ENCODE results near the gene SORL1-AS1.
A peak's percentile ranks its signal among the peaks of the same experiment; 100 is the strongest.

The SORL1-AS1 gene

DNA sequence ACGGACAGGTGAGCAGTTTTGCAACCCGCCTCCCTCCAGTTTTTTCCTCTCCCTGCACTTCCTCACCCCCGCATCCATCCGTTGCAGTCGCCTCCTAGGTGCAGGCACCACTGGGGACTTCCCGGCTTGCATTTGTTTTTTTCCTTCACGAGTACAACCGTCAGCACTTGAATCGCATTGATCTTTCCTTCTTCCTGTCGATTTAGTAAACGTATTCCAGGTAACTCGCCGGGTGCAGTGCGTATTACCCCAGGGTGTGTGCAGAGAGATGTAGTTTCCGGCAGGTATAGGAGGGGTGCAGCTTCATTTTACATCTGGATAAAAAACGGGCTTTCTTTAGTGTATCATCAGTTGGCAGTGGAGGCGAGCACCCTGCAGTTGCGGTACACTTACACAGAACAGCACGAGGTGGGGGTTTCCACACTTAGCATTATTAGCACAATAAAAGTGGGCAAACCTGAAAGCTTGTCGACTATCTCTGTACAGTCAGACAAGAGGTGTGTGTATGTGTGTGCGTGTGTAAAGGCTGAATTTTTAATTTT lies at the start of gene SORL1-AS1:
Gene SORL1-AS1, minus strand, starts transcription at position 359 of the 542 bp plus-strand sequence.
- H3K27me3 Mint-ChIP-seq = no peaks in the 10 kb centered on the region
- H3K4me1 Mint-ChIP-seq = peaks cover 76% of the 10 kb centered on the region
- H3K36me3 Mint-ChIP-seq (ENCODE audit: low read depth) = peaks cover 31% of the 10 kb centered on the region
- peak within 1 kb of the TSS; percentile 99 for H3K27ac Mint-ChIP-seq
- H3K4me3 Mint-ChIP-seq = peak within 1 kb of the TSS; percentile 93
- no peaks in the 10 kb centered on the region for H3K9me3 Mint-ChIP-seq
- intact Hi-C loops (cut with micrococcal nuclease) = loop anchor here (1.0 to 5.0 kb wide), 3 partner anchors 12 to 85 kb away; no protein-coding TSS in a partner anchor
- DNase-seq = peak; percentile 87

DNA sequence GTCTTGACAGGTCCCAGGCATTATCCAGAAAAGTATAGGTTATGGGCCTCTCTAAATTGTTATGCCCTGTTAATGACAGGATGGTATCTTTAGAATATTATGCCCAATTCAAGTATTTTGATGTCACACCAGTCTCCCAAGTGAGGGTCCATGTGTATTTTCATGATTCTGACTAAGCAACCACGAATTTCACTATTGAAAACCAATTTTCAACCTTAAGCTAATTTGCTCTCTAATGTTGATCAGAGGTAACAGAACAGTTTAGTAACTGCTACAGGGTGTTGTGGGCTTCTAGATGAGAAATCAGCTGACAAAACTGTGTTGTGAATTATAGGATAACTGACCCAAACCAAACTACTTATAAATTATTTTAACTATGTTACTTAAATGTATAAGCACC lies 48.0 kb upstream of the SORL1-AS1 start:
- Mint-ChIP-seq H3K4me1 (peaks cover 9% of the 10 kb centered on the region), H3K9me3 (peaks cover 10% of the 10 kb centered on the region), H3K36me3 (ENCODE audit: low read depth) (peaks cover 82% of the 10 kb centered on the region), H3K27me3 (no peaks in the 10 kb centered on the region), H3K4me3 (no peak overlapping the region), H3K27ac (no peak overlapping the region)
- no peak for DNase-seq
- intact Hi-C loops (cut with micrococcal nuclease) = no loop called here

- intact Hi-C loops (cut with micrococcal nuclease) = no loop called here
- Mint-ChIP-seq H3K36me3 (ENCODE audit: low read depth) (peaks cover 81% of the 10 kb centered on the region), H3K4me1 (peaks cover 14% of the 10 kb centered on the region), H3K27me3 (no peaks in the 10 kb centered on the region), H3K9me3 (peaks cover 7% of the 10 kb centered on the region), H3K4me3 (no peak overlapping the region), H3K27ac (no peak overlapping the region)
- DNase-seq = no peak
Measured at GRCh38 chr11:121500275-121500674, 47.5 kb upstream of the SORL1-AS1 start.

- H3K27me3 Mint-ChIP-seq = no peaks in the 10 kb centered on the region
- peaks cover 1% of the 10 kb centered on the region for H3K9me3 Mint-ChIP-seq
- peaks cover 73% of the 10 kb centered on the region for H3K36me3 Mint-ChIP-seq (ENCODE audit: low read depth)
- H3K4me1 Mint-ChIP-seq = peaks cover 20% of the 10 kb centered on the region
- no peak for DNase-seq
- no peak overlapping the region for H3K27ac Mint-ChIP-seq
- intact Hi-C loops (cut with micrococcal nuclease) = loop anchor here (5.0 kb wide), 1 partner anchor 33 kb away; no protein-coding TSS in a partner anchor
- H3K4me3 Mint-ChIP-seq = no peak overlapping the region
Measured at GRCh38 chr11:121499405-121499804, 46.6 kb upstream of the SORL1-AS1 start.

DNA sequence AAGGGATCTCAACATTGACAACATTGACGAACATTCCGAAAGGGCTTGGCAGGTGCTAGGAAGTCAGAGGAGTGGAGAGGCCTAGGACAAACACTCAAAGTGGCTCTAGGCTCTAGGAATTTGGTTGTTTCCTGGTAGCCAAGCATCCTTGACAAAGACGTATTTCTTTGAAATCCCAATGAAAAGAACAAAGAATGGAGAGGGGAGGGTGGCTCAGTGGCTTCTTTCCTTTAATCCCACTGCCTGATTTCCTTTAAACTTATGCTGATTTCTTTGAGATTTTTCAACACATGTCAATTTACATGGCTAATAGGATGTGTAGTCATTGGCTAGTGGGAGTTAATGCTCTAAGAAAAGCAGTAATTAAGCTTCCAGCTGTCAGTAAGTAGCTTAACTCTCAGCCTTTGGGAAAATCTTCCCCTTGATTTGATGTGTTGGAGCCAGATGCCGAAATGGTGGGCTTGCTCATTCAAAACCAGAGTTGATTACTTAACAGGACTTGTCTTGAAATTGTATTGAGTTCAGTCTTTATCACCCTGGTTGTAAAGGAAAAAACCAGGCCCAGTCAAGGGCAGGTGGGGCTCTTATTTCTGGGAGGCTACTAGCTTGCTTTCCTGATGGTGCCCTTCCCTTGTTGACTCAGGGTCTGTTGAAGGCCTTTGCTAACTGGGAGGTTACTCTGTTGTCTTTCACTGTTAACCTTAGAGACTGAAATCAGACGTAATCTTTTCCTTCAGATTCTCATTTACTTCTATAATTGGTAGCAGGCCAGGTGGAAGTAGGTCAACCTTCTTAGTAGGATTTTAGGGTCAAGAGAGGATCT lies 44.6 kb upstream of the SORL1-AS1 start:
- Mint-ChIP-seq H3K9me3 (no peaks in the 10 kb centered on the region), H3K27ac (peak overlapping the region; percentile 17), H3K36me3 (ENCODE audit: low read depth) (peaks cover 68% of the 10 kb centered on the region), H3K27me3 (no peaks in the 10 kb centered on the region), H3K4me3 (no peak overlapping the region), H3K4me1 (peaks cover 31% of the 10 kb centered on the region)
- intact Hi-C loops (cut with micrococcal nuclease) = loop anchor here (5.0 kb wide), 1 partner anchor 35 kb away; no protein-coding TSS in a partner anchor
- DNase-seq = no peak

- peaks cover 32% of the 10 kb centered on the region for H3K4me1 Mint-ChIP-seq
- no peak for DNase-seq
- no peaks in the 10 kb centered on the region for H3K27me3 Mint-ChIP-seq
- peak overlapping the region; percentile 62 for H3K4me3 Mint-ChIP-seq
- H3K27ac Mint-ChIP-seq = peak overlapping the region; percentile 69
- peaks cover 69% of the 10 kb centered on the region for H3K36me3 Mint-ChIP-seq (ENCODE audit: low read depth)
- intact Hi-C loops (cut with micrococcal nuclease) = loop anchor here (5.0 kb wide), 1 partner anchor 38 kb away; no protein-coding TSS in a partner anchor
- H3K9me3 Mint-ChIP-seq = no peaks in the 10 kb centered on the region
Measured at GRCh38 chr11:121494355-121495099, 41.8 kb upstream of the SORL1-AS1 start.

DNA sequence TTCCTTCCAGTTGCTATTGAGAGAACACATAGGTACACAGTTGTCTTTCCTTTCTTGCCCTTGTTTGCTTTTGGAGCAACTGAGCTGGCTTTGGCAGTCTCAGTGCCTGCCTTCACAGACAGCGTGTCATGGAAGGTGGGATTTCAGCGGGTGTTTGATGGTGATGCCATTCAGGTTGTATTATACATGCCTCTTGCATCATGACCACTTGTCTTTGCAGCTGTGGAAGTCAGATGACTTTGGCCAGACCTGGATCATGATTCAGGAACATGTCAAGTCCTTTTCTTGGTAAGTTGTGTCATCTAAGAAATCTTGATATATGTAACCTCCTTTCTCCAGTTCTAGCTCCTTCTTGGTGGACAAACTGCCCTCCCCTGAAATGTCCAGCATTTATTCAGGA lies 37.1 kb upstream of the SORL1-AS1 start:
- intact Hi-C loops (cut with micrococcal nuclease) = no loop called here
- H3K9me3 Mint-ChIP-seq = no peaks in the 10 kb centered on the region
- no peak overlapping the region for H3K4me3 Mint-ChIP-seq
- no peak for DNase-seq
- H3K27ac Mint-ChIP-seq = no peak overlapping the region
- no peaks in the 10 kb centered on the region for H3K27me3 Mint-ChIP-seq
- peaks cover 61% of the 10 kb centered on the region for H3K36me3 Mint-ChIP-seq (ENCODE audit: low read depth)
- H3K4me1 Mint-ChIP-seq = peaks cover 31% of the 10 kb centered on the region

GRCh38 chr11:121488641-121489040 lies 35.9 kb upstream of the SORL1-AS1 start:
- Mint-ChIP-seq H3K27me3 (no peaks in the 10 kb centered on the region), H3K4me1 (peaks cover 27% of the 10 kb centered on the region), H3K27ac (no peak overlapping the region), H3K36me3 (ENCODE audit: low read depth) (peaks cover 66% of the 10 kb centered on the region), H3K9me3 (no peaks in the 10 kb centered on the region), H3K4me3 (no peak overlapping the region)
- intact Hi-C loops (cut with micrococcal nuclease) = no loop called here
- no peak for DNase-seq

- H3K27ac Mint-ChIP-seq = no peak overlapping the region
- H3K27me3 Mint-ChIP-seq = no peaks in the 10 kb centered on the region
- peaks cover 29% of the 10 kb centered on the region for H3K4me1 Mint-ChIP-seq
- no peak for DNase-seq
- intact Hi-C loops (cut with micrococcal nuclease) = no loop called here
- H3K4me3 Mint-ChIP-seq = no peak overlapping the region
- H3K36me3 Mint-ChIP-seq (ENCODE audit: low read depth) = peaks cover 64% of the 10 kb centered on the region
- no peaks in the 10 kb centered on the region for H3K9me3 Mint-ChIP-seq
Measured at GRCh38 chr11:121488170-121488569, 35.4 kb upstream of the SORL1-AS1 start.

DNA sequence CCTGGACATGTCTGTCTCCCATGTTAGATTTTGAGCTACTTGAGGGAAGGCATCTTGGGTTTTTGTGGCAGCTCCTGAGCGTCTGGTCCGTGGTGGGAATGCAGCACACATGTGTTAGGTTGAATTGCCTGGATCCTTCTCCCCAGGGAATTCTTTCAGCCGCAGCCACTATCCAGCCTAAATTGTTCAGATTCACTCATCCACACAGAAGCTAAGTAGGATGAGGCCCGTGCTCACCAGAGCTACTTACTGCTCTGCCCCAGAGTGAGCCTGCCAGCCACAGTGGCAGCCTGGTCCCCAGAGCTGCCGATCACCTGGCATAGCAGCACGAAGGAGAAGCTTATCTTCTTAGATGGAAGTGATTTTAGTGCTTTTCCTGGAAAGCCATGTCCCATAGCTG lies 34.4 kb upstream of the SORL1-AS1 start:
- intact Hi-C loops (cut with micrococcal nuclease) = no loop called here
- Mint-ChIP-seq H3K4me3 (no peak overlapping the region), H3K4me1 (peaks cover 35% of the 10 kb centered on the region), H3K9me3 (no peaks in the 10 kb centered on the region), H3K36me3 (ENCODE audit: low read depth) (peaks cover 62% of the 10 kb centered on the region), H3K27ac (peak overlapping the region; percentile 35), H3K27me3 (no peaks in the 10 kb centered on the region)
- DNase-seq = no peak

GRCh38 chr11:121486054-121486453 lies 33.3 kb upstream of the SORL1-AS1 start:
- no peak overlapping the region for H3K27ac Mint-ChIP-seq
- H3K36me3 Mint-ChIP-seq (ENCODE audit: low read depth) = peaks cover 53% of the 10 kb centered on the region

GRCh38 chr11:121485216-121485615 lies 32.4 kb upstream of the SORL1-AS1 start:
- intact Hi-C loops (cut with micrococcal nuclease) = no loop called here

More at GRCh38 chr11:121486054-121486453, 33.3 kb upstream of the SORL1-AS1 start:
- Mint-ChIP-seq H3K4me1 (peaks cover 38% of the 10 kb centered on the region), H3K4me3 (no peak overlapping the region), H3K27me3 (no peaks in the 10 kb centered on the region), H3K9me3 (no peaks in the 10 kb centered on the region)
- intact Hi-C loops (cut with micrococcal nuclease) = no loop called here
- DNase-seq = no peak

GRCh38 chr11:121483805-121484480 lies 31.2 kb upstream of the SORL1-AS1 start:
- Mint-ChIP-seq H3K27me3 (no peaks in the 10 kb centered on the region), H3K36me3 (ENCODE audit: low read depth) (peaks cover 41% of the 10 kb centered on the region), H3K9me3 (no peaks in the 10 kb centered on the region), H3K27ac (peak overlapping the region; percentile 92), H3K4me3 (no peak overlapping the region), H3K4me1 (peaks cover 42% of the 10 kb centered on the region)
- intact Hi-C loops (cut with micrococcal nuclease) = no loop called here
- DNase-seq = no peak

More at GRCh38 chr11:121485216-121485615, 32.4 kb upstream of the SORL1-AS1 start:
- no peaks in the 10 kb centered on the region for H3K27me3 Mint-ChIP-seq
- H3K4me1 Mint-ChIP-seq = peaks cover 41% of the 10 kb centered on the region
- peak overlapping the region; percentile 54 for H3K27ac Mint-ChIP-seq
- no peak overlapping the region for H3K4me3 Mint-ChIP-seq
- no peaks in the 10 kb centered on the region for H3K9me3 Mint-ChIP-seq
- DNase-seq = no peak
- peaks cover 50% of the 10 kb centered on the region for H3K36me3 Mint-ChIP-seq (ENCODE audit: low read depth)
